C4-2B (cell line): ENCODE data around the gene SLC6A1.

Experiments used
- CTCF ChIP-seq: fragments of 450-650 bp; conservative IDR thresholded peaks from 2 replicates; pipeline ENCODE4 v1.5.1; 2017; ENCODE audit warnings: mild to moderate bottlenecking
- ZFX ChIP-seq: fragments of 450-650 bp; IDR thresholded peaks from 2 replicates; pipeline ENCODE4 v1.6.1; 2017

GRCh38 chr3:11084098-11084497, 91.5 kb downstream of the SLC6A1 start:
- TF ChIP-seq CTCF (no peak), ZFX (no peak)
